Measurements from ENCODE around the gene OR11H6. TPM values are rescaled to one million over a fixed set of nuclear protein-coding genes. Genes with fewer than 3 reads are reported as not detected.

OR11H6 gene
- total and polyA plus RNA-seq, 9 of the 15 experiments (the other 6 are each of a cell fraction or from before 2014, with no cell fraction given) = not detected

- TF ChIP-seq HSF4 (CRISPR knock-in tag; IDR thresholded peaks at IDR 0.05; ENCODE audit: borderline replicate concordance) (no peak), ZNF639 (CRISPR knock-in tag; conservative IDR thresholded peaks at IDR 0.05 in 1 of 2, IDR thresholded peaks at IDR 0.05 in 1 of 2) (peak in 1 of 2 experiments; percentile 91; a peak in 1 of 4 replicates), ADNP (tag; IDR thresholded peaks at IDR 0.05) (peak; percentile 39; the same call in 1 of the 2 replicates), SREBF2 (CRISPR knock-in tag; IDR thresholded peaks at IDR 0.05) (no peak), CREB1 (IDR thresholded peaks at IDR 0.05) (peak; percentile 47; the same call in 1 of the 2 replicates), CREB1 (CRISPR knock-in tag; IDR thresholded peaks at IDR 0.05) (no peak), EP400 (IDR thresholded peaks at IDR 0.05) (peak; percentile 49; the same call in 1 of the 2 replicates), SOX6 (IDR thresholded peaks at IDR 0.05) (peak; percentile 96), CC2D1A (IDR thresholded peaks at IDR 0.05) (peak; percentile 92), ZC3H4 (CRISPR knock-in tag; IDR thresholded peaks at IDR 0.05; ENCODE audit: borderline replicate concordance) (no peak), CEBPB (tag; IDR thresholded peaks at IDR 0.05) (peak; percentile 53), SLC30A9 (CRISPR knock-in tag; IDR thresholded peaks at IDR 0.05) (no peak), CTBP1 (IDR thresholded peaks at IDR 0.05; ENCODE audit: borderline replicate concordance) (no peak), ETV6 (IDR thresholded peaks at IDR 0.05; ENCODE audit: borderline replicate concordance in 1 of 2, low read depth in 2 of 2, low read length in 1 of 2) (peak in 1 of 2 experiments; percentile 57; a peak in 1 of 4 replicates), ETV6 (CRISPR knock-in tag; IDR thresholded peaks at IDR 0.05; ENCODE audit: borderline replicate concordance) (no peak), CHD4 (IDR thresholded peaks at IDR 0.05; ENCODE audit: insufficient read depth, insufficient replicate concordance, low read depth, low read length, poor library complexity, severe bottlenecking) (no peak), MYC (IDR thresholded peaks at IDR 0.05; ENCODE audit: low read depth, low read length) (no peak; the same call in 1 of the 2 replicates), MYC (CRISPR knock-in tag; IDR thresholded peaks at IDR 0.05; ENCODE audit: borderline replicate concordance, low read depth) (no peak), BHLHE40 (IDR thresholded peaks at IDR 0.05; ENCODE audit: low read length) (peak; percentile 70), FOXM1 (IDR thresholded peaks at IDR 0.05; ENCODE audit: low read depth) (peak; percentile 90), FOXM1 (CRISPR knock-in tag; IDR thresholded peaks at IDR 0.05; ENCODE audit: low read depth) (no peak), ATF7 (IDR thresholded peaks at IDR 0.05) (peak; percentile 42; the same call in 1 of the 2 replicates), ETV1 (tag; conservative IDR thresholded peaks at IDR 0.05; ENCODE audit: low read depth) (peak; percentile 82), POLR2AphosphoS5 (IDR thresholded peaks at IDR 0.05; ENCODE audit: control insufficient read depth, insufficient read depth, low read depth, low read length) (peak; percentile 94), NEUROD1 (IDR thresholded peaks at IDR 0.05; ENCODE audit: borderline replicate concordance, low read depth, low read length, partially characterized antibody) (peak; percentile 75), ATF1 (CRISPR knock-in tag; IDR thresholded peaks at IDR 0.05) (no peak), ATF1 (tag; IDR thresholded peaks at IDR 0.05) (peak; percentile 49), HIVEP1 (CRISPR knock-in tag; IDR thresholded peaks at IDR 0.05) (no peak), CREM (IDR thresholded peaks at IDR 0.05; ENCODE audit: low read depth) (peak; percentile 65; the same call in 1 of the 2 replicates), POLR3G (IDR thresholded peaks at IDR 0.05; ENCODE audit: extremely low read depth, insufficient read length, insufficient replicate concordance) (no peak)
Measured at GRCh38 chr14:20177433-20177974, 46.0 kb upstream of the OR11H6 start (continued).
